Measurements from ENCODE around the gene ACCSL. TPM values are rescaled to one million over a fixed set of nuclear protein-coding genes. Genes with fewer than 3 reads are reported as not detected.

The ACCSL gene
- polyA plus RNA-seq, 1 of the 3 experiments (the other 2 are of a cell fraction), result not detected

DNA sequence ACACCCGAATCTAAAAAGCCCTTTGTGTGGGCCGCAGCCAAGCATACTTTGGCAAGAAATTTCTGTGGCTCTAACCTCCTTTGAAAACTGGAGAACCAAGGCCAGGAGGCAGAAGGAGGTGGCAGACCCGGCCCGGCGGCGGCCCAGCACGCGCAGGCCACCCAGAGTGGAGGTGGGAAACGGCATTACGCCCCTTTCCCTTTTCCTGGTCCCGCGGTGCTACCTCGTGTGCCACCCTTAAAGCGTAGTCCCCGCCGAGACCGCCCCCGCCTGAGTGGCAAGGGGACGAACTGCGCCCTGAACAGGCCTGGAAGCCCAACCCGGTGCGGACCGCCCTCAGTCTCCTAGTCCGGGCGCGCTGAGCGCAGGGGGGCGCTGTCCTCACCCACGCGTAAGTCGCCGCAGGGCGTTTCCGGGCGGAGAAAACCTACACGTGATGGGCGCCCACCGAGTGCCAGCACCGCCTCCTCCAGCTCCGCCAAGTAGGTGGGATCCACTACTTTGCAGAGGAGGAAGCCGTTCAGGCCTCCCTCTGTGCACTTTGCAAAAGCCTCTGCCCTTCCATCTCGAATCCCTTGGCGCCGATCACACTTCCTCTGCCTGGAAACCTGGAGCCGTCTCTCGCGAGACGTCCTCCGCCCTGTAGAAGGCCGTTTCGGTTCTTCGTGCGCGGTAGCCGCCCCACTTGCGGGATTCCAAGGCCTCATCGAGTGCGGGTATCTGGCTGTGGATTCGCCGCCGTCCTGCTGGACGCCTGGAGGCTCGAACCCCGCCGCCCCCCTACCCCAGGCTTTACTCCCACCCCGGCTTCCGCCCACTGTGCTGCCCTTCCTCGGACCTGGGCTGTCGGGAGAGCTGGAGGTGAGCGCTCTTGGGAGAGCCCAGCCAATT lies 18.3 kb downstream of the ACCSL start, which contains the start of gene ACCS:
Gene ACCS, plus strand, starts transcription at position 430 of the 891 bp plus-strand sequence. CDS start 1,358 bp downstream, outside the sequence.
- POLR2A ChIA-PET, result interaction anchor here (0.6 to 1.0 kb wide), 2 partner anchors 123 to 124 kb away, joined by 3 read pairs; no protein-coding TSS in a partner anchor
- no peaks in the 10 kb centered on the region for H3K9me2 ChIP-seq
- TF ChIP-seq TCF12 (IDR thresholded peaks at IDR 0.05) (no peak), EZH2phosphoT487 (IDR thresholded peaks at IDR 0.05; ENCODE audit: borderline replicate concordance, low read depth) (no peak), GATA2 (CRISPR knock-in tag; IDR thresholded peaks at IDR 0.05) (no peak), RAD21 (IDR thresholded peaks at IDR 0.05; ENCODE audit: low read length) (peak; percentile 17; the same call in 1 of the 2 replicates), NFIC (IDR thresholded peaks at IDR 0.05; ENCODE audit: borderline replicate concordance) (0 out of 2 replicates have a peak, but pooled peaks have one; percentile 33), ELF1 (IDR thresholded peaks at IDR 0.05) (peak; percentile 82), FOXJ3 (CRISPR knock-in tag; IDR thresholded peaks at IDR 0.05) (0 out of 2 replicates have a peak, but pooled peaks have one; percentile 48), JUND (IDR thresholded peaks at IDR 0.05) (no peak), SMC3 (IDR thresholded peaks at IDR 0.05; ENCODE audit: low read depth, low read length) (no peak), RXRA (IDR thresholded peaks at IDR 0.05; ENCODE audit: borderline replicate concordance, low read depth) (no peak), GABPA (IDR thresholded peaks at IDR 0.05; ENCODE audit: low read depth) (peak; percentile 31), MXI1 (IDR thresholded peaks at IDR 0.05; ENCODE audit: low read depth, low read length) (0 out of 2 replicates have a peak, but pooled peaks have one; percentile 61), POLR2AphosphoS5 (IDR thresholded peaks at IDR 0.05; ENCODE audit: low read depth, low read length) (peak; percentile 30; the same call in 1 of the 2 replicates), RCOR1 (IDR thresholded peaks at IDR 0.05; ENCODE audit: low read length) (no peak), CHD2 (IDR thresholded peaks at IDR 0.05; ENCODE audit: low read length, partially characterized antibody) (peak; percentile 98), TAF1 (IDR thresholded peaks at IDR 0.05; ENCODE audit: borderline replicate concordance, low read depth, low read length) (peak; percentile 51; the same call in 1 of the 2 replicates), MEF2A (IDR thresholded peaks at IDR 0.05; ENCODE audit: borderline replicate concordance, low read depth) (no peak)
- TF ChIP-seq, protein P1, sequence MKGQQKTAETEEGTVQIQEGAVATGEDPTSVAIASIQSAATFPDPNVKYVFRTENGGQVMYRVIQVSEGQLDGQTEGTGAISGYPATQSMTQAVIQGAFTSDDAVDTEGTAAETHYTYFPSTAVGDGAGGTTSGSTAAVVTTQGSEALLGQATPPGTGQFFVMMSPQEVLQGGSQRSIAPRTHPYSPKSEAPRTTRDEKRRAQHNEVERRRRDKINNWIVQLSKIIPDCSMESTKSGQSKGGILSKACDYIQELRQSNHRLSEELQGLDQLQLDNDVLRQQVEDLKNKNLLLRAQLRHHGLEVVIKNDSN (IDR thresholded peaks at IDR 0.05; ENCODE audit: borderline replicate concordance, low read depth), result peak; percentile 78; the same call in 1 of the 2 replicates
- TF ChIP-seq, protein P2, sequence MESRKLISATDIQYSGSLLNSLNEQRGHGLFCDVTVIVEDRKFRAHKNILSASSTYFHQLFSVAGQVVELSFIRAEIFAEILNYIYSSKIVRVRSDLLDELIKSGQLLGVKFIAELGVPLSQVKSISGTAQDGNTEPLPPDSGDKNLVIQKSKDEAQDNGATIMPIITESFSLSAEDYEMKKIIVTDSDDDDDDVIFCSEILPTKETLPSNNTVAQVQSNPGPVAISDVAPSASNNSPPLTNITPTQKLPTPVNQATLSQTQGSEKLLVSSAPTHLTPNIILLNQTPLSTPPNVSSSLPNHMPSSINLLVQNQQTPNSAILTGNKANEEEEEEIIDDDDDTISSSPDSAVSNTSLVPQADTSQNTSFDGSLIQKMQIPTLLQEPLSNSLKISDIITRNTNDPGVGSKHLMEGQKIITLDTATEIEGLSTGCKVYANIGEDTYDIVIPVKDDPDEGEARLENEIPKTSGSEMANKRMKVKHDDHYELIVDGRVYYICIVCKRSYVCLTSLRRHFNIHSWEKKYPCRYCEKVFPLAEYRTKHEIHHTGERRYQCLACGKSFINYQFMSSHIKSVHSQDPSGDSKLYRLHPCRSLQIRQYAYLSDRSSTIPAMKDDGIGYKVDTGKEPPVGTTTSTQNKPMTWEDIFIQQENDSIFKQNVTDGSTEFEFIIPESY (IDR thresholded peaks at IDR 0.05; ENCODE audit: borderline replicate concordance, low read depth), result peak; percentile 91
- TF ChIP-seq, protein P3, sequence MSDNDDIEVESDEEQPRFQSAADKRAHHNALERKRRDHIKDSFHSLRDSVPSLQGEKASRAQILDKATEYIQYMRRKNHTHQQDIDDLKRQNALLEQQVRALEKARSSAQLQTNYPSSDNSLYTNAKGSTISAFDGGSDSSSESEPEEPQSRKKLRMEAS (IDR thresholded peaks at IDR 0.05; ENCODE audit: low read depth), result peak; percentile 77; the same call in 1 of the 2 replicates
- TF ChIP-seq, protein P4, sequence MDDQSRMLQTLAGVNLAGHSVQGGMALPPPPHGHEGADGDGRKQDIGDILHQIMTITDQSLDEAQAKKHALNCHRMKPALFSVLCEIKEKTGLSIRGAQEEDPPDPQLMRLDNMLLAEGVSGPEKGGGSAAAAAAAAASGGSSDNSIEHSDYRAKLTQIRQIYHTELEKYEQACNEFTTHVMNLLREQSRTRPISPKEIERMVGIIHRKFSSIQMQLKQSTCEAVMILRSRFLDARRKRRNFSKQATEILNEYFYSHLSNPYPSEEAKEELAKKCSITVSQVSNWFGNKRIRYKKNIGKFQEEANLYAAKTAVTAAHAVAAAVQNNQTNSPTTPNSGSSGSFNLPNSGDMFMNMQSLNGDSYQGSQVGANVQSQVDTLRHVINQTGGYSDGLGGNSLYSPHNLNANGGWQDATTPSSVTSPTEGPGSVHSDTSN (IDR thresholded peaks at IDR 0.05), result peak; percentile 21; the same call in 1 of the 2 replicates
- TF ChIP-seq, protein P5, sequence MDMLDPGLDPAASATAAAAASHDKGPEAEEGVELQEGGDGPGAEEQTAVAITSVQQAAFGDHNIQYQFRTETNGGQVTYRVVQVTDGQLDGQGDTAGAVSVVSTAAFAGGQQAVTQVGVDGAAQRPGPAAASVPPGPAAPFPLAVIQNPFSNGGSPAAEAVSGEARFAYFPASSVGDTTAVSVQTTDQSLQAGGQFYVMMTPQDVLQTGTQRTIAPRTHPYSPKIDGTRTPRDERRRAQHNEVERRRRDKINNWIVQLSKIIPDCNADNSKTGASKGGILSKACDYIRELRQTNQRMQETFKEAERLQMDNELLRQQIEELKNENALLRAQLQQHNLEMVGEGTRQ (IDR thresholded peaks at IDR 0.05; ENCODE audit: borderline replicate concordance, low read depth, low read length), result peak; percentile 56
- TF ChIP-seq, protein P6, sequence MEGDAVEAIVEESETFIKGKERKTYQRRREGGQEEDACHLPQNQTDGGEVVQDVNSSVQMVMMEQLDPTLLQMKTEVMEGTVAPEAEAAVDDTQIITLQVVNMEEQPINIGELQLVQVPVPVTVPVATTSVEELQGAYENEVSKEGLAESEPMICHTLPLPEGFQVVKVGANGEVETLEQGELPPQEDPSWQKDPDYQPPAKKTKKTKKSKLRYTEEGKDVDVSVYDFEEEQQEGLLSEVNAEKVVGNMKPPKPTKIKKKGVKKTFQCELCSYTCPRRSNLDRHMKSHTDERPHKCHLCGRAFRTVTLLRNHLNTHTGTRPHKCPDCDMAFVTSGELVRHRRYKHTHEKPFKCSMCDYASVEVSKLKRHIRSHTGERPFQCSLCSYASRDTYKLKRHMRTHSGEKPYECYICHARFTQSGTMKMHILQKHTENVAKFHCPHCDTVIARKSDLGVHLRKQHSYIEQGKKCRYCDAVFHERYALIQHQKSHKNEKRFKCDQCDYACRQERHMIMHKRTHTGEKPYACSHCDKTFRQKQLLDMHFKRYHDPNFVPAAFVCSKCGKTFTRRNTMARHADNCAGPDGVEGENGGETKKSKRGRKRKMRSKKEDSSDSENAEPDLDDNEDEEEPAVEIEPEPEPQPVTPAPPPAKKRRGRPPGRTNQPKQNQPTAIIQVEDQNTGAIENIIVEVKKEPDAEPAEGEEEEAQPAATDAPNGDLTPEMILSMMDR (IDR thresholded peaks at IDR 0.05), result peak; percentile 56

More for the DNA sequence above, 18.3 kb downstream of the ACCSL start, which contains the start of gene ACCS:
- Histone ChIP-seq H2AFZ (ENCODE audit: low read depth) (peak within 1 kb of the TSS; percentile 85), H4K20me1 (ENCODE audit: insufficient read depth) (no peaks in the 10 kb centered on the region), H3K79me2 (ENCODE audit: insufficient read depth) (no peaks in the 10 kb centered on the region), H3K4me1 (ENCODE audit: control insufficient read depth in 1 of 2, insufficient read depth in 2 of 2, low read depth in 1 of 2, low read length in 1 of 2) (peaks cover 0 to 2% of the 10 kb centered on the region in 2 experiments; a peak in 2 of 4 replicates), H3F3A (replicated peaks; ENCODE audit: insufficient read depth) (no peaks in the 10 kb centered on the region), H3K27me3 (ENCODE audit: insufficient read depth) (no peaks in the 10 kb centered on the region), H3K36me3 (replicated peaks in 1 of 2; ENCODE audit: control insufficient read depth in 1 of 2, insufficient read depth in 2 of 2, low read length in 1 of 2) (peaks cover 0 to 3% of the 10 kb centered on the region in 2 experiments), H3K27ac (ENCODE audit: low read depth in 2 of 2, low read length in 1 of 2) (peak within 1 kb of the TSS; percentile 86 to 88), H3K9ac (peak within 1 kb of the TSS; percentile 86), H3K4me3 (ENCODE audit: low read depth in 2 of 2, low read length in 1 of 2) (peak within 1 kb of the TSS; percentile 54 to 67), H3K9me3 (no peaks in the 10 kb centered on the region), H3K4me2 (peak within 1 kb of the TSS; percentile 78)
- 48% methylated on average over 44 of the region's 70 CpGs for WGBS (ENCODE audit: low lambda C conversion rate)
- CTCF ChIA-PET, result interaction anchor here (0.7 to 10.8 kb wide), 6 partner anchors 16 to 176 kb away, joined by 3 to 71 read pairs (median 4); partner anchors contain the start of gene EXT2
- DNase-seq, result peak; percentile 91
